Measurements from ENCODE around the gene BRINP1.

GRCh38 chr9:119418721-119419120, 49.5 kb upstream of the BRINP1 start:
- TF ChIP-seq CTCF (IDR thresholded peaks at IDR 0.05) (no peak), POLR2A (IDR thresholded peaks at IDR 0.05) (no peak)

Data from suprapubic skin (tissue), 3 donors.